Fibroblast of the aortic adventitia (primary cell): ENCODE measurements around the gene PPARA. TPM values are rescaled to one million over a fixed set of nuclear protein-coding genes. Genes with fewer than 3 reads are reported as not detected.
"Not testable (repeated sequence)": the region's sequence is repeated elsewhere in the genome, so short reads cannot be mapped to it uniquely, and the experiment has no call there.

Experiments
- DNase-seq: peaks from one replicate; pipeline ENCODE4 v3.0.0-alpha.2; 2010; ENCODE audit warnings: low read depth
- H3K4me3 ChIP-seq: 2 replicates; pipeline ENCODE4 v1.5.1; 2011; ENCODE audit warnings: low read depth, mild to moderate bottlenecking, control low read depth, low read length, moderate library complexity
- CTCF ChIP-seq: IDR thresholded peaks from 2 replicates; pipeline ENCODE4 v1.5.1; 2011; ENCODE audit warnings: mild to moderate bottlenecking, low read length, control low read depth, inconsistent platforms; ENCODE audit not compliant: insufficient read depth
- total RNA-seq: library from RNA; depleted of rRNA; stranded (reverse); fragments of >200 nt; gene quantifications from 2 replicates; pipeline ENCODE4 v1.2.3, GENCODE V29; 2012; ENCODE audit warnings: low replicate concordance

Gene PPARA
- total RNA-seq, 1 donor, result 13.4 TPM

DNA sequence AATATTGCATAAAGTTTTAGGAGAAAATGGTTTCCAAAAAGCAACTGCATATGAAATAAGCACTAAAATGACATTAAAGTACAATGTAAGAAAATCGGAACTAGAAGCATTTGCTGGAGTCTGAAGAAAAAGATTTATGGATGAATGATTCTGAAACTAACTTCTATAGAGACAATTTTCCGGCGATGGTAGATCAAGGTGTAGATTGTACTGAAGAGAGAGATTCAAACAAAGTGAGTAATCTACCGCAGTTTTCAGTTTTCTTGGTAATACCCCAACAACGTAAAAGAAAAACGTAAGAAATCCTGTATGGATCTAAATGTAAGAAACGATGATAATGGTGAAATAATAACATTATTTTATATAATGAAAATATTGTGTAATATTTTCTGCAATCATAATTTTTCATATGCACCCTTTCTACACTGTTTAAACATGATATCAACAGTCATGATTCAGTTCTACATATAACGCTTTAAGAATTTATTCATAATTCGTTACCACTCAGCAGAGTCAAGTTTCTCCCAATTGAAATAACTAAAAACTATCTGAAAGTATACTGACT is 101.6 kb downstream of the PPARA start:
- DNase-seq, result no peak
- TF ChIP-seq CTCF, result no peak
- H3K4me3 ChIP-seq, result no peak overlapping the region

- TF ChIP-seq CTCF, result no peak
- DNase-seq, result no peak
These were observed 106.1 kb downstream of the PPARA start for GRCh38 chr22:46256358-46256958.

GRCh38 chr22:46259374-46259773 is 109.0 kb downstream of the PPARA start:
- H3K4me3 ChIP-seq, result no peak overlapping the region
- no peak for TF ChIP-seq CTCF
- no peak for DNase-seq

More at GRCh38 chr22:46256358-46256958, 106.1 kb downstream of the PPARA start:
- no peak overlapping the region for H3K4me3 ChIP-seq

- H3K4me3 ChIP-seq, result no peak overlapping the region
- TF ChIP-seq CTCF, result no peak
- DNase-seq, result no peak
These were observed 109.7 kb downstream of the PPARA start for GRCh38 chr22:46260038-46260437.

DNA sequence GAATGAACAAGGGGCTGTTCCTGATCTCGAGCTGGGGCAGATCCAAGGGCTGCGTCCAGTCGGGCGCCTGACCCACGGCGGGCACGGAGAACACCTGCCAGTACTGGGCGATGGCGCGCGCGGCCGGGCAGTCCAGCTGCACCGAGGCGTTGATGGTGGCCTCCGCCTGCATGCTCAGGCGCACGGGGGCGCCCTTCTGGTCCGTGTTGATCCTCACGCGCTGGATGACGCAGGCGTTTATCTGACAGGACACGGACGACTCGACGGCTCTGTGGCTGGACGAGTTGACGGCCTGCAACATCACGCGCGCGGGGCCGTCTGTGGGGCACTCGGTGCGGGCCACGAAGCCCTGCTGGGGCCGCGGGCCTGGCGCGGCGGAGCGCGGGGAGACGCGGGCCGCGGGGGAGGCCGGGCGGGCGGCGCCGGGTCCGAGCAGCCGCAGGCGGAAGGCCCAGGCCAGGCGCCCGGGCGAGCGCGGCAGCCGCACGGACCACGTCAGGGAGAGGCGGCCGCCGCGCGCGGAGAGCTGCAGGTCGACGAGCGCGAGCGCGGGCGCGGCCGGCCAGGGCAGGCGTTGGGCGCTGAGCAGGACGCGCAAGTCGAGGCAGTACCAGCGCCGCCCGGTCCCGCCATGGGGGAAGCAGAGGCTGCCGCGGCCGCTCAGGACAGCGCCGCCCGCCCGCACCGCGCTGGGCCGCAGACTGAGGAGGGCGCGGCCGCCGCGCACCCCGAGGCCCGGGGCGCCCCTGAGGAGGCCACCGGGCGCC is 112.3 kb downstream of the PPARA start:
- no peak for TF ChIP-seq CTCF
- H3K4me3 ChIP-seq, result no peak overlapping the region
- peak; percentile 29 for DNase-seq

- no peak within 1 kb of the TSS for H3K4me3 ChIP-seq
- TF ChIP-seq CTCF, result no peak
- DNase-seq, result no peak
These were observed 112.9 kb downstream of the PPARA start, which contains the start of gene PKDREJ for GRCh38 chr22:46263216-46263590. PKDREJ (minus strand) TSS chr22:46263343; CDS start chr22:46263322, 21 bp downstream.

- not testable (repeated sequence) for H3K4me3 ChIP-seq, DNase-seq
These were observed 114.2 kb downstream of the PPARA start for GRCh38 chr22:46264520-46264919.

DNA sequence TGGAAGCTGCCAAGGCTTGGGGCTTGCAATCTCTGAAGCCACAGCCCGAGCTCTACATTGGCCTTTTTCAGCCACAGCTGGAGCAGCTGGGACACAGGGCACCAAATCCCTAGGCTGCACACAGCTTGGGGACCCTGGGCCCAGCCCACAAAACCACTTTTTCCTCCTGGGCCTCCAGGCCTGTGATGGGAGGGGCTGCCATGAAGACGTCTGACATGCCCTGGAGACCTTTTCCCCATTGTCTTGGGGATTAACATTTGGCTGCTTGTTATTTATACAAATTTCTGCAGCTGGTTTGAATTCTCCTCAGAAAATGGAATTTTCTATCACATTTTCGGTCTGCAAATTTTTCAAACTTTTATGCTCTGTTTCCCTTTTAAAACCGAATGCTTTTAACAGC is 115.3 kb downstream of the PPARA start:
- not testable (repeated sequence) for DNase-seq, H3K4me3 ChIP-seq
